Measurements from ENCODE around the gene UPB1.
"Not testable (repeated sequence)": the region's sequence is repeated elsewhere in the genome, so short reads cannot be mapped to it uniquely, and the experiment has no call there.

The UPB1 gene

GRCh38 chr22:24504956-24505736 is 10.0 kb downstream of the UPB1 start:
- DNase-seq: no peak

- DNase-seq: no peak
Observed at GRCh38 chr22:24506802-24507438, 11.8 kb downstream of the UPB1 start.

GRCh38 chr22:24507716-24508115 is 12.6 kb downstream of the UPB1 start:
- DNase-seq: no peak

- DNase-seq: no peak
Observed at GRCh38 chr22:24510637-24511625, 15.8 kb downstream of the UPB1 start.

- DNase-seq: no peak
Observed at GRCh38 chr22:24512043-24512442, 16.9 kb downstream of the UPB1 start.

- DNase-seq: no peak
Observed at GRCh38 chr22:24513378-24514240, 18.5 kb downstream of the UPB1 start.

- no peak for DNase-seq
Observed at GRCh38 chr22:24514241-24515026, 19.3 kb downstream of the UPB1 start.

GRCh38 chr22:24515027-24515338 is 19.9 kb downstream of the UPB1 start:
- no peak for DNase-seq

GRCh38 chr22:24516301-24516737 is 21.2 kb downstream of the UPB1 start:
- DNase-seq: no peak

- no peak for DNase-seq
Observed at GRCh38 chr22:24517446-24517845, 22.3 kb downstream of the UPB1 start.

- no peak for DNase-seq
Observed at GRCh38 chr22:24518228-24518627, 23.1 kb downstream of the UPB1 start.

GRCh38 chr22:24518771-24519485 is 23.8 kb downstream of the UPB1 start:
- DNase-seq: no peak

- no peak for DNase-seq
Observed at GRCh38 chr22:24519496-24519895, 24.4 kb downstream of the UPB1 start.

GRCh38 chr22:24521791-24522245 is 26.7 kb downstream of the UPB1 start:
- DNase-seq: peak; percentile 64

- no peak for DNase-seq
Observed at GRCh38 chr22:24523873-24524272, 28.7 kb downstream of the UPB1 start.

GRCh38 chr22:24525416-24526037 is 30.4 kb downstream of the UPB1 start:
- no peak for DNase-seq

GRCh38 chr22:24526191-24526590 is 31.1 kb downstream of the UPB1 start:
- DNase-seq: no peak

- no peak for DNase-seq
Observed at GRCh38 chr22:24529898-24530297, 34.8 kb downstream of the UPB1 start.

- not testable (repeated sequence) for DNase-seq
Observed at GRCh38 chr22:24530968-24531367, 35.8 kb downstream of the UPB1 start.

- no peak for DNase-seq
Observed at GRCh38 chr22:24532075-24532474, 36.9 kb downstream of the UPB1 start.
